Endothelial cell of umbilical vein (primary cell): Measurements from ENCODE around the gene C15orf62. TPM values are rescaled to one million over a fixed set of nuclear protein-coding genes. Genes with fewer than 3 reads are reported as not detected.

Experiments
- BruUV-seq: library from RNA; stranded (reverse); fragments of 400-500 nt; replicated peaks from 2 replicates; lab custom pipeline; 2021; lab: Mats Ljungman, UMichigan
- CTCF ChIA-PET: fragments of 300-600, 350-600 bp; sonication (Branson Sonifier 250); formaldehyde crosslinking; loops from one replicate; lab custom pipeline; 2021; ENCODE audit warnings: antibody characterized with exemption, inconsistent platforms; lab: Charles Lee
- POLR2A ChIA-PET: fragments of 300-600, 350-600 bp; sonication (Branson Sonifier 250); formaldehyde crosslinking; loops from one replicate; lab custom pipeline; 2021; ENCODE audit warnings: antibody characterized with exemption, inconsistent platforms; lab: Charles Lee
- DNase-seq: peaks from one replicate; pipeline ENCODE4 v3.0.0-alpha.2; 2011; ENCODE audit warnings: low read depth, low spot score
- FAIRE-seq: peaks from 2 replicates; lab custom pipeline; 2011; peaks lifted over from hg19 to GRCh38; lab: Jason Lieb, UNC
- H2AFZ ChIP-seq: 2 replicates; pipeline ENCODE4 v1.6.0; 2012; ENCODE audit warnings: low read depth, low read length, control low read depth, inconsistent platforms
- H3K27ac ChIP-seq: 2 replicates; pipeline ENCODE4 v1.5.1; 2011; ENCODE audit warnings: low read depth, mild to moderate bottlenecking, control low read depth, low read length, moderate library complexity; ENCODE audit not compliant: insufficient read depth
- H3K27me3 ChIP-seq, 2 experiments: 2 replicates each; pipeline versions ENCODE4 v1.6.0 to v1.6.1; 2011; ENCODE audit warnings: low read length in 2 of 2, mixed read lengths in 1 of 2; ENCODE audit not compliant: control insufficient read depth in 2 of 2, insufficient read depth in 2 of 2
- H3K36me3 ChIP-seq, 2 experiments: 2 replicates in 1 of 2; 3 replicates in 1 of 2; pipeline ENCODE4 v1.5.1; 2011; ENCODE audit warnings: low read length in 2 of 2, mild to moderate bottlenecking in 1 of 2, moderate library complexity in 1 of 2; ENCODE audit not compliant: control insufficient read depth in 2 of 2, insufficient read depth in 2 of 2; ENCODE audit errors: extremely low read depth in 1 of 2
- H3K4me1 ChIP-seq: 3 replicates; pipeline ENCODE4 v1.5.1; 2011; ENCODE audit warnings: mild to moderate bottlenecking, low read length; ENCODE audit not compliant: control insufficient read depth, insufficient read depth; ENCODE audit errors: extremely low read depth
- H3K4me2 ChIP-seq: 2 replicates; pipeline ENCODE4 v1.6.1; 2011; ENCODE audit warnings: low read length, control low read depth, mixed read lengths; ENCODE audit not compliant: insufficient read depth
- H3K4me3 ChIP-seq, 3 experiments: fragments of 200-600 bp in 1 of 3; sonication (generic), shearing (Covaris generic) in 1 of 3; replicated peaks in 1 of 3; 2 replicates each; pipeline ENCODE4 v1.5.1; 2011 to 2016; ENCODE audit warnings: control low read depth in 3 of 3, low read length in 3 of 3, mild to moderate bottlenecking in 2 of 3, inconsistent platforms in 1 of 3, low read depth in 1 of 3, moderate library complexity in 1 of 3; ENCODE audit not compliant: insufficient read depth in 1 of 3
- H3K79me2 ChIP-seq: 2 replicates; pipeline ENCODE4 v1.6.0; 2012; ENCODE audit warnings: low read length, inconsistent platforms; ENCODE audit not compliant: control insufficient read depth, insufficient read depth
- H3K9ac ChIP-seq: replicated peaks from 2 replicates; pipeline ENCODE3; 2011; ENCODE audit warnings: low read length, control low read depth; ENCODE audit not compliant: insufficient read depth; ENCODE audit errors: extremely low read depth
- H3K9me1 ChIP-seq: replicated peaks from 3 replicates; pipeline ENCODE4 v1.6.0; 2011; ENCODE audit warnings: mild to moderate bottlenecking, low read length; ENCODE audit not compliant: control insufficient read depth, insufficient read depth; ENCODE audit errors: extremely low read depth
- H3K9me3 ChIP-seq: replicated peaks from 2 replicates; pipeline ENCODE4 v1.5.1; 2012; ENCODE audit warnings: low read length, inconsistent platforms; ENCODE audit not compliant: control insufficient read depth, insufficient read depth
- H4K20me1 ChIP-seq: replicated peaks from 2 replicates; pipeline ENCODE3; 2011; ENCODE audit warnings: mild to moderate bottlenecking, low read length; ENCODE audit not compliant: control insufficient read depth, insufficient read depth; ENCODE audit errors: extremely low read depth
- CTCF ChIP-seq, 2 donors: IDR thresholded peaks; 1 replicate in 1 of 2; 2 replicates in 1 of 2; pipeline ENCODE4 v1.5.1; 2011; ENCODE audit warnings: low read length in 2 of 2, mild to moderate bottlenecking in 2 of 2, moderate library complexity in 2 of 2, control low read depth in 1 of 2, inconsistent platforms in 1 of 2, low read depth in 1 of 2; ENCODE audit not compliant: insufficient read depth in 1 of 2; ENCODE audit errors: extremely low read depth in 1 of 2
- EZH2 ChIP-seq: IDR thresholded peaks from 2 replicates; pipeline ENCODE4 v1.6.1; 2012; ENCODE audit warnings: borderline replicate concordance, low read depth, mild to moderate bottlenecking, moderate library complexity, low read length, inconsistent platforms; ENCODE audit not compliant: severe bottlenecking
- FOS ChIP-seq: IDR thresholded peaks from 2 replicates; pipeline ENCODE4 v1.6.1; 2011; ENCODE audit warnings: mild to moderate bottlenecking, low read length, moderate library complexity, borderline replicate concordance; ENCODE audit not compliant: insufficient read depth
- GATA2 ChIP-seq: IDR thresholded peaks from 2 replicates; pipeline ENCODE4 v1.7.0; 2011; ENCODE audit warnings: low read depth, mild to moderate bottlenecking, moderate library complexity, mixed read lengths, low read length; ENCODE audit not compliant: insufficient read length, insufficient read depth
- JUN ChIP-seq: IDR thresholded peaks from 2 replicates; pipeline ENCODE4 v1.6.1; 2011; ENCODE audit warnings: borderline replicate concordance, low read depth; ENCODE audit not compliant: insufficient read length, insufficient read depth
- MYC ChIP-seq: IDR thresholded peaks from one replicate; pipeline ENCODE4 v1.6.1; 2011; ENCODE audit warnings: mild to moderate bottlenecking, low read depth, low read length
- POLR2A ChIP-seq: IDR thresholded peaks from 2 replicates; pipeline ENCODE4 v1.6.1; 2012; ENCODE audit warnings: low read depth, mild to moderate bottlenecking, control low read depth, low read length
- POLR2AphosphoS5 ChIP-seq: IDR thresholded peaks from 2 replicates; pipeline ENCODE4 v1.6.1; 2012; ENCODE audit warnings: low read depth, mild to moderate bottlenecking, control low read depth, low read length, moderate library complexity; ENCODE audit not compliant: insufficient read depth
- dilution Hi-C: fragments of 300-500 bp; cut with MboI; formaldehyde crosslinking; loops from one replicate; pipeline ENCODE4 v1.15.0; 2019; ENCODE audit warnings: low sequenced_read_pairs; ENCODE audit not compliant: extremely low pct_ligation_motif_present
- intact Hi-C: fragments of 100-400 bp; cut with micrococcal nuclease; formaldehyde crosslinking; loops from one replicate; pipeline ENCODE4 v1.10.0; 2022
- polyA plus RNA-seq, 4 experiments: library from polyadenylated mRNA; depleted of rRNA in 3 of 4; stranded (reverse) in 3 of 4; unstranded in 1 of 4; fragments of >200 nt; gene quantifications; 2 replicates each; pipeline versions ENCODE4 v1.2.1 to v1.2.3, GENCODE V29; 2011 to 2012; ENCODE audit warnings: missing spikeins in 1 of 4
- total RNA-seq: library from RNA; stranded (reverse); gene quantifications from 2 replicates; pipeline ENCODE4 v1.2.3, GENCODE V29; 2021
- TF ChIP-seq, protein P1 (sequence below): IDR thresholded peaks from 2 replicates; pipeline ENCODE4 v1.6.1; 2011; ENCODE audit not compliant: insufficient read depth, insufficient read length

C15orf62 gene
- total and polyA plus RNA-seq, 2 donors (not counting 3 experiments of a cell fraction or from before 2014, with no cell fraction given) = 0.12 to 0.38 TPM

DNA sequence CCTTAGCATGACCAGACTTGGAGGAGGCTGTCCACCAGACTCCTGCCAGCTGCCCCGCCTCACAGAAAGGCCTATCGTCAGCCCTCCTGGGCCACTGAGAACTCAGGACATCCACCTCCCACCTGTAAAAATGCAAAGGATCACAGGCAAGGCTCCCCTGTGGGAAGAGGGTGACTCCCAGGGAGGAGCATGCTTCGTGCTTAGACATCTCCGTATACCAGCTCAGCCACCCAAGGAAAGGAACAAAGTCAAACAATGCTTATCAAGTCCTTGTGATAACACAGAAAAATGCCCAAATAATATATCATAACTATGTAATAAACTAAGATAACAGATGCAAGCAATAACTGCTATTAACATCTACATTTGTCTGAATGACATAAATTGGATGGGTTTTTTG lies 18.9 kb upstream of the C15orf62 start:
- H3K79me2 ChIP-seq = peaks cover 19% of the 10 kb centered on the region
- FAIRE-seq = no peak
- no TSS peak for BruUV-seq
- peaks cover 0 to 6% of the 10 kb centered on the region in 2 experiments for H3K36me3 ChIP-seq
- no peaks in the 10 kb centered on the region for H4K20me1 ChIP-seq
- no peak overlapping the region for H3K4me2 ChIP-seq
- H2AFZ ChIP-seq = no peak overlapping the region
- dilution Hi-C loops (no loop called here), intact Hi-C loops (no loop called here)
- no peak for DNase-seq
- no peak overlapping the region for H3K27ac ChIP-seq
- no peak overlapping the region for H3K4me3 ChIP-seq
- TF ChIP-seq CTCF (IDR thresholded peaks at IDR 0.05; ENCODE audit: extremely low read depth in 1 of 2, insufficient read depth in 1 of 2, low read depth in 1 of 2, low read length in 2 of 2) = no peak
- no peak for TF ChIP-seq FOS
- no peak for TF ChIP-seq MYC
- no peak for TF ChIP-seq JUN
- TF ChIP-seq EZH2 = no peak
- CTCF ChIA-PET = interaction anchor here (1.3 to 2.4 kb wide), 3 partner anchors 12 to 32 kb away, joined by 3 to 6 read pairs (median 4); partner anchors contain the start of gene GCHFR
- H3K9ac ChIP-seq = no peak overlapping the region
- no peaks in the 10 kb centered on the region for H3K9me3 ChIP-seq
- H3K27me3 ChIP-seq = no peaks in the 10 kb centered on the region
- H3K9me1 ChIP-seq = no peaks in the 10 kb centered on the region
- H3K4me1 ChIP-seq = peaks cover 8% of the 10 kb centered on the region
- POLR2A ChIA-PET = no interaction called here

GRCh38 chr15:40751745-40752144 lies 18.0 kb upstream of the C15orf62 start:
- Histone ChIP-seq H3K9ac (no peak overlapping the region), H3K36me3 (peaks cover 0 to 6% of the 10 kb centered on the region in 2 experiments), H3K4me3 (no peak overlapping the region), H3K4me1 (peaks cover 8% of the 10 kb centered on the region), H3K9me1 (no peaks in the 10 kb centered on the region), H3K4me2 (no peak overlapping the region), H3K27me3 (no peaks in the 10 kb centered on the region), H4K20me1 (no peaks in the 10 kb centered on the region), H3K79me2 (peaks cover 19% of the 10 kb centered on the region), H3K9me3 (no peaks in the 10 kb centered on the region), H3K27ac (no peak overlapping the region), H2AFZ (no peak overlapping the region)
- TF ChIP-seq, protein P1, sequence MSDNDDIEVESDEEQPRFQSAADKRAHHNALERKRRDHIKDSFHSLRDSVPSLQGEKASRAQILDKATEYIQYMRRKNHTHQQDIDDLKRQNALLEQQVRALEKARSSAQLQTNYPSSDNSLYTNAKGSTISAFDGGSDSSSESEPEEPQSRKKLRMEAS = no peak
- TF ChIP-seq MYC (no peak), POLR2AphosphoS5 (no peak), CTCF (IDR thresholded peaks at IDR 0.05; ENCODE audit: extremely low read depth in 1 of 2, insufficient read depth in 1 of 2, low read depth in 1 of 2, low read length in 2 of 2) (no peak), POLR2A (no peak), EZH2 (no peak), GATA2 (no peak), JUN (no peak), FOS (no peak)
- intact Hi-C loops (no loop called here), dilution Hi-C loops (no loop called here)
- FAIRE-seq (no peak), DNase-seq (no peak)
- ChIA-PET POLR2A (interaction anchor here (0.6 kb wide), 1 partner anchor 126 kb away, joined by 3 read pairs; no protein-coding TSS in a partner anchor), CTCF (interaction anchor here (1.3 to 2.4 kb wide), 3 partner anchors 12 to 31 kb away, joined by 3 to 6 read pairs (median 4); partner anchors contain the start of gene GCHFR)
- no TSS peak for BruUV-seq
